HUDEP-2 (cell line): Measurements from ENCODE around the gene NCAM2.

Experiments
- DNase-seq, 76 experiments: peaks; one replicate each; lab custom pipeline; 2025; ENCODE audit not compliant: unreplicated experiment in 76 of 76; lab: John Stamatoyannopoulos, UW

The NCAM2 gene

DNA sequence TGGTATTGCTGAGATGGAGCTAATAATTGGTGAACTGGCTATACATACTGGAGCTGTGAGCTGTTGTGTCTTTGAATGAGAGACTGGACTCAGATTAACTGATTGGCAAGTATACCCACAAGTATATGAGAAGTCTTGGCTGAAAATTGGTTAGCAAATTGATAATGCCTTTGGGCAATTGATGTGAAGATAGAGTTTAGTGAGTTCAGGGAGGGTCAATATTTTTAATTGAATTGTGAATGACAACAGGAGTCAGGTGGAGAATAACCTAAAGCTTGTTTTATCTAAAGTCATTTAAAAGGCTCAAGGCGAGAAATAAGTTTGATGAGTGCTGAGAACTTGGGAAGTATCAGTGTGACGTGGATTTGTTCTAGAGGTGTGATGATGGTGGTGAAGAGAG lies 27.5 kb downstream of the NCAM2 start:
- DNase-seq, result no peak

- no peak for DNase-seq
These were observed 30.1 kb downstream of the NCAM2 start for GRCh38 chr21:21028275-21028820.

DNA sequence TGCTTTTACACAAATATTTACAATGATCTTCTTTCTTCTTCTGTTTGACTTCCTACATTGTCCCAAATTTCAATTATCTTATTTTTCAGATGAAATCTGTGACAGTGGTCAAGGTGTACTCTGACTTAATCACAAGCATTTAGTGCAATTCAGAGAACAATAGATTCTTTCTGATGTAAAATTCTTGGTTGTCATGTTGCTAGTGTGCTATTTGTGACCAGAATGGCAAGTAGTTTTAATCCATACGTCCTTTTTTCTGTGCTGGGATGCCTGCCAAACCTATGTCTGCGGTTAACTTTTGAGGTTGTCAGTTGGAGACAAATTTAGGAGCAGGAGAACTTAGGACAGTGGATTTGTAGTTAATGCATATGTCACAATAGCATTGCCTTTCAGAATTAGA lies 31.0 kb downstream of the NCAM2 start:
- peak in 7 of 76 experiments; percentile 18 to 69 (median 41) for DNase-seq

DNA sequence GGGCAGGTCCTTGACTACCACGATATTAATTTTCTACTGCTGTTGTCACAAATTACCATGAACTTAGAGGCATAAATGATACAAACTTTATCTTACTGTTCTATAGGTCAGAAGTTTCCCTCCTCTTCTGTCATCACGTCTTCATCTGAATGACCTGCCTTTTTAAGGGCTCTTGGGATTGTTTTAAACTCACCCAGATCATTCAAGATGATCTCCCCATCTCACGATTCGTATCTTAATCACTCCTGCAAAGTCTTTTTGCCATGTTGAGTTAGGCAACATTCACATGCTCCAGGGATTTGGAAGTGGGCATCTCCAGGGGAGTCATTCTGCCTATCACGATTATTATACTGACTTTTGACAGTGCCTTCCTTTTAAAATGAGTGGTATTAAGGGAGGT lies 32.1 kb downstream of the NCAM2 start:
- DNase-seq, result no peak

DNA sequence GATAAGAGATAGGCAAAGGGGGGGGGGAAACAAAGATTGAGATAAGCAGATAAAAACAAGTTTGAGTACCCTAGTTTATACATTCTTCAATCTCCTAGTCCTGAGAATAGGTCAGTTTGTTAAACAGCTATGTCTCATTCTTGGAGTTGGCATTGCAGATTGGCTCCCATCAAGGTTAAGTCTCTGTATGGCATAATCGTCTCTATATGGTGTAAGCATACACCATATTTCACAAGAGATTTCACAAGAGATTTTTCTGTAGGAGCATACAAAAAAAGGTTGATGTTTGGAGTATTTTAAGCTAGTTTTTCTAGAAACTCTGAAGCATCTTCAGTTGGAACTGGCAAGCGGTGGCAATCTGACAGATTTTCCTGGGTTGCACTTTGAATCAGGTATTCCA lies 35.8 kb downstream of the NCAM2 start:
- no peak for DNase-seq

GRCh38 chr21:21039624-21040170 lies 41.5 kb downstream of the NCAM2 start:
- DNase-seq, result no peak

GRCh38 chr21:21045518-21045917 lies 47.3 kb downstream of the NCAM2 start:
- peak in 1 of 76 experiments; percentile 54 for DNase-seq

- no peak for DNase-seq
These were observed 47.9 kb downstream of the NCAM2 start for GRCh38 chr21:21046063-21046462.

DNA sequence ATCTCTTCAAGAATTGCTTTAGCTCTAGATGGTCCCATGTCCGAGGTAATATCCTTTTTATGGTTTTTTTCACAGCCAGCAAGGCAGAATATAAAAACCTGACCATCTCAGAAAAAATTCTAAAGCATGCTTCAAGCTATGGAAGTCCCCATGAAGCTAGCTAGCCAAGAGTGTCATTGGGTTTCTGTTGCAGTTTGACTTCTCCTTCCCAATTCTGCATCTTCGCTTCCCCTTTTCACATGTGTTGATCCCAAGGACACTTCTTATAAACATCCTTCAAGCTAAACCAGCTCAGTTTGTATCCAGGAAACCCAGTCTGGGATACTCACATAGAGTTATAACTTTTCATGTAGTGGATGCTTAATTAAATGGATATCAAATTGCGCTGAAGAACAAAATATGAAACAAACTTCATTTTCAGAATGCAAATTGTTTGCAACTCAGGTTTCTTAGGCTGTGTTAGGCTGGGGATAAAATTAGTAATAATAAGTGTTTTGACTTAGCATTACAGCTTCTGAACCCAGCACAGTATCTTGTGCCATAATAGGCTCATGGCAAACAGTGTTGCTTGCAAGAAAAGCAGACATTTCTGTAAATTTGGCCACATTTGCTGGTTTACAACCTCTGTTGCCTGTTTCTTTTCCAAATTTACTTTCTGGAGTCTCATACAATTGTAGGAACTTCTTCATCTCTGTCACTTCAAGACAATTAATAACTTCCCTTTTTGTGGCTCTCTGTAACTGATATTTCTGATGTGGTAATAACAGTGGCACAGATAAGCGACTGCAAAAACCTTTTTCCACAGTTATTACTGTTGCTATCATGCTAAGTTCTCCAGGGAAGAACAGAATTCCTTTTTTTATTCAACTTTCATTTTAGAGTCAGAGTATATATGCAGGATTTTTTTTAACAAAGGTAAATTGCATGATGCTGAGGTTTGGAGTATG lies 53.2 kb downstream of the NCAM2 start:
- no peak for DNase-seq

DNA sequence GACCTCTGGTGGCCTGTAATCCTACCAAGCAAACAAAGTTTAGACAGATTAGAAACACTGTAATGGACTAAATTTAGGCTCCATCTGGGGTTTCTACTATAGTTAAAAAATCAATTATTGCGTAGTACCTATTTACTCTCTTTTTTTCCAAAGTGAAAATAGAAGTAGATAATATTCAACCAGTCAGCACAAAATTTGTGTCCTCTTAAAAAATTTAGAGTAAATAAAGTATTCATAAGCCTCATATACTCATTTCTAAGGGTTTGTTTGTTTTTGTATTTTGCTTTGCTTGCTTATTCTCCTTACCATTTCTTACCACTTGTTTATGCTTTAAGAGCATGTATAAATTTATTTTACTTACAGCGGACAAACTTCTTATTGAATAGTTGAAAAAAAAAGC lies 54.5 kb downstream of the NCAM2 start:
- DNase-seq, result no peak

DNA sequence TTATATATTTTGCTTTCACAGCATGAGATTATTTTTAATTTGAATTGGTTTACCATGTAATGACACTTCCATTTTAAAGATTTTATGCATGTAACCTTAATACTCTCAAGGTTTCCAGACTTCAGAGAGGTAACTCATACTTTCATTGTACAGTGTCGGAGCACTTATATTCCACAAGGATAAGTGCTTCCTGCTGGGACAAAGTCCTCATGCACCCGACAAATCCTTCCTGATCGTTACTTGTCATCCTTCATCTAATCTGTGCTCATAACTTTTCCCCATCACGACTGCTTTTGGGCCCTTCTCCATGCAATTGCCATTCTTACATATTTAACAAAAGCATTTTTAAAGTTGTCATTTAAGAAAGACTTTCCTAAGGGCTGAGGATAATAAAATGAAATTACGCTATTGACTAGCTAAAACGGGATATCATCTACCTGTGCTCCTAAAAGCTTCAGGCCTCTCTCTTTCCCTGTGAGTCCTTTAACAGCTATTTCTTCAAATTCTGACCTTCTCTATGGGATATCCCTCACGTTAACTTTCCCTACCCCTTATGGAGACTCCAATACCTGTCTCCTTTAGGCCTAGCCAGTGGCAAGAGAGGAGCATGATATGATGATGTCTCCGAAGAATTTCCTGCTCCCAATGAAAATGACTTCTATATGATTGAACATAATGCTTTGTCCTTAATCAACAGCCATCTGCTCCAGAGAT lies 59.3 kb downstream of the NCAM2 start:
- DNase-seq, result no peak

DNA sequence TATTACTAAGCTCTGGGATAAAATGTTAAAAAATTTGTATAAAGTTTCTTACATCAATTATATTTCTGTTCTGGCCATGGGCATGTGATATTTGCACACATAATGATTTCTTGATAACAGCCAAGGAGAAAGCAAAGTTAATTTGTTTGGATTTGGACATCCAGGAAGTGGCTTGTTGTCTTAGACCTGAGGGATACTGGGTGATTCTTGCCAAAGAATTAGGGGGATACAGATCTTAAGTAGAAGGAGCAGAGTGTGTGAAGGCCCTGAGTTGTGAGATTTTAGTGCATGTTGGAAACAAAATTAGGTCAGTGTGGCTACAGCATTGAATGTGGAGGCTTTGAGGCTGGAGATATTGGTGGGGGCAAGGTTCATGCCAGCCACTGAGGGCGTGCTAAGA lies 65.6 kb downstream of the NCAM2 start:
- DNase-seq, result no peak

DNA sequence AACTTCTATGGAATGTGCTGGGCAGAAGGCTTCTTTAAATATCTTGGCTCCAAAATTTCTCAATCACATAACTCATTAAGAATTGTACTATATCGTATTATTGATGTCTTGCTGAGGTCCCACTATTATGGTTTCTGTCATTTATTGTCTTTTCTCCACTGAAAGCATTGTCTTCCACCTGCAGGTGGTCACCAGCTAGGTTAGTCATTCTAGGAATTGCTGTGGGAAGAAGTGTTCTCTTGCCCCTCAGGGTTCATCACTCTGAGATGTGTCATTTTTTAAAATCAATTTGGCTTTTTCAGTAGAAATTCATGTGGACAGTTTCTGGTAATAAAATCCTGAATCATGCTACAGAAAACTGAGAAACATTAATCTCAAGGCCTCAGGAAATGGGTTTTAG lies 66.1 kb downstream of the NCAM2 start:
- no peak for DNase-seq

GRCh38 chr21:21067375-21067774 lies 69.2 kb downstream of the NCAM2 start:
- DNase-seq, result no peak

DNA sequence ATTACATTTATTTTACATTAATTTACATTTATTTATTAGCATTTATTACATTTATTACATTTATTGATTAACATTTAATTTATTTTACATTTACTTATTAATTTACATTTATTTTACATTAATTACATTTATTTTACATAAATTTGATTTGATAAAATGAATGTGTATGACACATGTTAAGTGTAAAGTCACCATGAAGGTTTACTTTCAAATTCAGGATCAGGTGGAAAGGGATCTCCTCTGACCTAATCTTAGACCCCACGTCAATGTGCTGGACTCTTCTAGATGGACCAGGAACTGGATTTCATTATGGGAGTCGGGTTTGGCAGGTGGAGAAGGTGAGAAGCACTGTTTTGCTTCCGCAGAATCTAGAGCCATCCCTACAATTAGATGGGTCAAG lies 76.1 kb downstream of the NCAM2 start:
- no peak for DNase-seq

DNA sequence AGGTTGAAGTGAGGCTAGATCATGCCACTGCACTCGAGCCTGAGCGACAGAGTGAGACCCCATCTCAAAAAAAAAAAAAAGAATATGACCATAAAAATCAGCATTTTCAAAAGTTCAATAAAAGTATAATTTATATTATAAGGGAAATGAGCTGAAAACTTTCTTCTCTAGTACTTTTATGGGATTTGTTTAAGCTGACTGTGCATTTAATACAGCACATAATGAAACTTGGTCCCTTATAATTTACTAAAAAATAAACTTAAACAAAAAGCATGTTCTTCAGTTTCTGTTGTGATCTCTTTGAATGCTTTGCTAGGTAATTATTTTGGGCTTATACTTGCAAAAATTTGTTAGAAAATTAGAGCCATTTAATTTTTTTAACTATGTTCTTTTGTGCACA lies 77.8 kb downstream of the NCAM2 start:
- DNase-seq, result no peak

DNA sequence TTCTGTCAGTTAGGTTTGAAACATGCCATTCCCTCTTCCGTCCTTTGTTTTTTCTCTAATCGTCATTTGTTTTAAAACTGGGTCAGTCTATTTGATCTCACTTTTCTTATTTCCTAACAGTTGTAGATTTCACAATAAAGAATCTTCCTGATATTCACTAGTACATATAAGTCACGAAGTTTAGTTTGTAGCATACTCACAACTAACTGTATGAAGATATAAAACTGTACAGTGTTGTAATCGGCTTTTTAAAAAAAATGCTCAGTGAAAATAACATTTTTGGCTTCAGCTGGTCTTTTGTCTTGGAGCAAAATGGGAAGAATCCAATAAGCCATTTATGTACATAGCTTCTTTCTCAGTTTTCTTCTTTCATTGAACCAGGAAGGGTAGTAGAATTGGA lies 78.3 kb downstream of the NCAM2 start:
- DNase-seq, result no peak

DNA sequence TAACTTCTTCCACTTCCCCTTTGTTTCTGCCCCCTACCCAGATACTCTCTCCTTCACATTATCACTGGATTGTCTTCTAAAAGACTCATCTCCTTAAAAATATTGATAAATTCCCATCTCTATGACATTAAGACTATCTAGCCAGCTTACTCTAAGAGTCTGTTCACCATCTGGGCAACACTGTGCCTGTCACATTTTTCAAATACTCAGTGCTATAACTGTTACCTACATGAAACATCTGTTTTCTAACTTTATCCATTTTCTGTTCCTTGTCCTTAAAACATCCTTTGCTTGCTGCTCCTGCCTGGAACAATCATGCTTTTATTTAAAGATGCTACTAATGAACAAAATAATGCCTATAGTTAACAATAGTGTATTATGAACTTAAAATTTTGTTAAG lies 81.4 kb downstream of the NCAM2 start:
- DNase-seq, result no peak

DNA sequence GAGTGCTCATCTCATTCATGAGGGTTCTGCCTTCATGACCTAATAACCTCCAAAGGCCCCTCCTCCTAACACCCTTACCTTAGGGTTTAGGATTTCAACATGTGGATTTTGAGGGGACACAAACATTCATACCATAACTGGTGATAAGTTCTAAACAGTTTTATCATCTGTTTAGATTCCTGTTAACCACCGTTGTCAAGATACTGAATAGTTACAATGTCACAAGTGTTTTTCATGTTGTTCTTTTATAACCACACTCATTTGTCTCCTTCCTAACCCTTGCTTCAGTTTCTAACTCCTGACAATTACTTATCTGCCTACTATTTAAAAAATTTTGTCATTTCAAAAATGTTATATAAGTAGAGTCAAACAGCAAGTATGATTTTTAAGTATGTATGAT lies 86.0 kb downstream of the NCAM2 start:
- no peak for DNase-seq

- no peak for DNase-seq
These were observed 87.0 kb downstream of the NCAM2 start for GRCh38 chr21:21085206-21085605.

DNA sequence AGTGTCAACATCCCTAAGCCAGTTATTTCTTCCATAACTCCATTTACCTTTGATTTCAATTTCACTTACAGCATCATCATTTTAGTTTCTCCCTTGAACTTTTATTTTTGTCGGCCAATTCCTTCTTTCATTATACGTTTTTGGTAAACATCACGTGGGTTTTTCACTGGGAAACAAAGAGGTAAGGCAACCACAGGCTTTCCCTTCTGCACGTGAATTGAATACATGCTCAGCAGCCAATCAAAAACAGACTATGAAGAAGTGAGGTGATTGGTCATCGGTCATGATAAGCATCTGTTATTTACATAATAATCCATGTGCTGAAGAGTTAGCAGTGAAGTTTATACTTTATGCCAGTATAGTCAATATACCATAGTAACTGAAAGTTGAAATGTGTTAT lies 98.7 kb downstream of the NCAM2 start:
- no peak for DNase-seq
